T-helper 1 cell (primary cell): ENCODE measurements around the gene AGBL4.

ENCODE experiments used
- DNase-seq, 5 donors: peaks; one replicate each; pipeline ENCODE4 v3.0.0-alpha.2; 2012 to 2020

The AGBL4 gene

DNA sequence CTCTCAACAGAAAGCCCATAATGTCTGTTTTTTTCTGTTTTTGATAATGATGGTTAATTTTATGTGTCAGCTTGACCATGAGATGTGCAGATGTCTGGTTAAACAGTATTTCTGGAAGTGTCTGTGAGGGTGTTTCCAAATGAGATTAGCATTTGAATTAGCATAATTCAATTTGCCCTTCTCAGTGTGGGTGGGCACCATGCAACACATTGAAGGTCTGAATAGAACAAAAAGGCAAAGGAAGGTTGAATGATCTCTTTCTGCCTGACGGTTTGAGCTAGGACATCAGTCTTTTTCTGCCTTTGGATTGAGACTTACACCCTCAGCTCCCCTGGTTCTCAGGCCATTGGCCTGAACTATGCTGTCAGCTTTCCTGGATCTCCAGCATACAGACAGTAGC lies 1516.9 kb downstream of the AGBL4 start:
- DNase-seq: no peak

DNA sequence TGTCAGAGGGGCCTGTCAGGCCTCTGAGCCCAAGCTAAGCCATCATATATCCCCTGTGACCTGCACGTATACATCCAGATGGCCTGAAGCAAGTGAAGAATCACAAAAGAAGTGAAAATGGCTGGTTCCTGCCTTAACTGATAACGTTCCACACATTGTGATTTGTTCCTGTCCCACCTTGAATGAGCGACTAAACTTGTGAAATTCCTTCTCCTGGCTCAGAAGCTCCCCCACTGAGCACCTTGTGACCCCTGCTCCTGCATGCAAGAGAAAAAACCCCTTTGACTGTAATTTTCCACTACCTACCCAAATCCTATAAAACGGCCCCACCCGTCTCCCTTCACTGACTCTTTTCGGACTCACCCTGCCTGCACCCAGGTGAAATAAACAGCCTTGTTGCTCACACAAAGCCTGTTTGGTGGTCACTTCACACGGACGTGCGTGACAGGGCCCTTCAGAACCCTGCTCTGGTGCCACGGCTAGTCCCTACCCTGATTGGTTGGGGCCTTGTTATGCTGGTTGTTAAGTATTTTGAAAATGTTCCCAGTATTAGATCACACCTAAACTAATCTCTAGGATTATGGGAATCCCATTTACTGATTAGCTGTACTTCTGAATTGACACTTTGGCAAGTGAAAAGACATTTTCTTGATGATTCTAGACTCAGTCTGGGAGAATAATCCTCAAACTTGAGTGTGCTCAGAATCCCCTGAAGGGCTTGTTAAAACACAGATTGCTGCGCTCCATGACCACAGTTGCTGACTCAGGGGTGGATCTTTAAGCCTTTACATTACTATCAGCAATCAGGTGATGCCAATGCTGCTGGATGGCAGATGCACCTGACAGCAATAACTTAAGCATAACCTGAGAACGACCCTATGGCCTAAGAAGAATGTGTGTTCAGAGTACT lies 1523.0 kb downstream of the AGBL4 start:
- DNase-seq: no peak

DNA sequence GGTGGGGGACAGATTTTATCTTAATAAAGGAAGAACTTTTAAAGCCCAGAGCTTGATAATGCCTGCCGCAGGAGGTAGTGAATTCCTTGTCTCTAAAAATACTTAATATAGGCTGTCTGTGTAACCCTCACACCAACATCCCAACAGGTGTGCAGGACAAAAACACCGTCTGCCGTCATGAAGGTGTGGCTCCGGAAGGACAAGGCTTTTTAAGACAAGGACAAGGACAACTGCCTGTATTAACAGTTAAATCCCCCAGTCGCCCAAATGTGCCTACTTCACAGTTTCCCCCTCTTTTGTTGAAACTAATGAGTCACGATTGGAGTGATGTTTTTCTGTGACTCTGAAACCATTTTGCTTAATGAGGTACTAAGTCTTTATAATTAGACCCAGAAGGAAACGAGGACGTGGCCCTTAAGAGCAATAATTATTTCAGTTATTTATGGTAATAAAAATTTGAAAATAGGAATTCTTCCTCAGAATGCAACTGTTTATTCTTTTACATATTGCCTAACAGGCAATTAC lies 1524.5 kb downstream of the AGBL4 start:
- no peak for DNase-seq

DNA sequence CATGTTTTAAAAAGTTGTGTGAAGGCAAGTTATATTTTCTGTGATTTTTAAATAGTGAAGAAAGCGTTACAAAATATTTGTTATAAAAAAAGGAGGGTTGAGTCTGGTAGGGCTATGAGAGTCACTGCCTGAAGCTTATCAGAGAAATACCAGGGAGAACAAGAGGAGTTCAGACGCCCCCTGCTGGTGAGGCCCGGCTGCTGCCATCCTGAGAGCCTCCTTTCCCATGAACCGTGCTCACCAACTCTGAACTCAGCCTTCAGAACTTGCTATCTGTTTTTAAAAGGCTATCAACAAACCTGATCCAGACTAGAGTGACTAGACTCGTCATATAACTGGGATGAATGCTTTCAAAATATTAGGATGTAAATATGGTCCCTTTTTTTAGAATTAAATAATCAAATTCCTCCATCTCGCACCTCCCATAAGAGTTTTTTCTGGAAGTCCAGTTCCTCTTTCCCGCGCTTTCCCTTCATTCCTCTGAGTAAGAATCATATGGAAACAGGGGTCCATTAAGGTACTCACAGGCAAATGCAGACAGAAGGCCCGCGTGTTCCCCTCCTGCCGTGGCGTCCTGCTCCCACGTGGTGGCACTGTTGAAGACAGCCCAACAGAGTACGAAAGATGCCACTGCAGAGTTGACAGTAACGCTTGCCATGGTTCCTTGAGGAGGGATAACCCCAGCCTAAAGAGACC lies 1525.5 kb downstream of the AGBL4 start:
- DNase-seq: peak; percentile 10 to 54 (median 45)

DNA sequence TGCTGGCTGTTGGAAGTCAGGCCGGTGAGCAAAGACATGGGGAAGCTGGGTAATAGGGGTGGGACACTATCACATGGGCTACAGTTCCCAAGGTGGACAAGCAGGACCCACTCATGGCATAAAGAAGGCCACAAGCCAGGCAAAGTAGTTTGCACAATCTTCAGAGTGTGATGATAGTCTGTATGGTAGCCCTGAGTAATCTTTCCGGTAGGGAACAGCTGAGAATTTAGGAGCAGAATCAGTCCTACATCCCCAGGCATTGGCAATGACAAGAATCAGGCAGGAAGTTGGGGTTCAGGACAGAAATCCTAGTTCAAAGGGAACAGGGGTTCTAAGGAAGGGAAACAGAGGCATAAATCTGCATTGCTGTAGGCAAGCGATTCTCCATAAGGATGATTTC lies 1527.8 kb downstream of the AGBL4 start:
- DNase-seq: no peak

DNA sequence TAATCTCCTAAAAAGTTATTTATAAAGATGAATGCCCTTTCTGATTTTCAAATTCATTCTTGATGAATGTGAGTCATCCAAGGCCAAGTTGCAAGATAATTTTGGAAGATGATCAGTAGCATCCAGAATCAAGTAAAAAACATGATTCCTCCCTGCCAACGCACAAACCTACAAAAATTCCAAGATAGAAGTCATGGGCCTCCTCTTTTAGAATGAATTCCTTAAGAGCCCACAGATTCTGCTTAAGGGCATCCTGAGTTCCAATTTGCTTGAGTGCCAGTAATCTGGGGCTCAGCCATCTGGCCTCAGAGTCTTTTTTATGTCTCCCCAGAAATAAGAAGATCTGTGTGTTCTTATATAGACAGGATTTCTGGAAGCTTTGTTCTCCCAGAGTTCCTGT lies 1528.6 kb downstream of the AGBL4 start:
- DNase-seq: no peak

DNA sequence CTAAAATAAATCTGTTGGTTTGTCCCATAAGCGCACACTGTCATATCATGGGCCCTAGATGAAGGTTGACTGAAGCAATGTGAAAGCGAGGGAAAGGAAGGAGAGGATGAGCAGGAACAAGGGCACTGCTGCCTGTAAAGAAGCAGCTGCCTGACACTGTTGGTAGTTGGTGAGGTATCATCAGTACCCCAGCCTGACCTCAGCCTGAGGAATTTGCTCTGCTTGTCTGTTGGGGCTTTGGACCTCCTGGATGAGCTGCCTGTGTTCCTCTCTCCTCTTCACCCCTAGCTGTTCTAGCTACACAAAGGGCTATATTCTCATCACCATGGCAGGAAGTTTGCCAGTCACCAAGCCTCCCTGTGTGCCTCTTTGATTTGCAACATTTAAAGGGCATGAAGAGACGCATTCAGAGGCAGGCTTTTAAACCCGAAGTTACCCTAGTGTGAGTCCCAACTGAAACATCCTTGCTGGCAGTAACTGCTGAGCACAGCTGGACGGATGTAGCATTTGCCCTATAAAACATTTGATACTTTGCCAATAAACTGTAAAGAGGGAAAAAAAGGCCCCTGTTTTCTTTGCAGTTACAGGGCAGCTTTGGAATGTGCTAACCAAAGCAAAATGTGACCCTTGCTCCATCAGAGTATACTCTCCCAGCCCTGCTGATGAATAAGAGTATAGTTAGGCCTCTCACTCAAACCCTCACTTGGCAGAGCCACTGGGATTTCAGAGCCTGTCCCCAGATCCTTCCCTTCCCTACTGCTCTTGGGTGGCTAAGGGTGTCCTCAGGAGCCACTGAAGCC lies 1529.6 kb downstream of the AGBL4 start:
- DNase-seq: no peak

DNA sequence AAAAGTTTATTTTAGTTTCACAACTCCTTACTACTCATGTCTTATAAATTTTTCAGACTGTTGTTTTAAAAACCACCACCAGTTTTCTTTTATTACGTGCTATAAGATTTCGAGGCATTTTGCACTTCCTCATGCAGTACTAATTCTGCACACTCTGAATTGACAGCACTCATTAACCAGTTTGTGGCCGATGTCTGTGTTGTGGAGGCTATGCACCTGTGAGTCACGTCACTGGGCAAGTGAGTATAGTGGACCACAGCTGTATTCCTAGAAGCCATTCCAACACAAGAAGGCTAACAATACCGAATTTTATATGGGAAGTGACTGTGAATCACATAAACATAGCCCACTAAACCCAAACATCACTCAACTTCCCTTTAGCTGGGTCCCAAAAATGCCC lies 1530.7 kb downstream of the AGBL4 start:
- DNase-seq: no peak

DNA sequence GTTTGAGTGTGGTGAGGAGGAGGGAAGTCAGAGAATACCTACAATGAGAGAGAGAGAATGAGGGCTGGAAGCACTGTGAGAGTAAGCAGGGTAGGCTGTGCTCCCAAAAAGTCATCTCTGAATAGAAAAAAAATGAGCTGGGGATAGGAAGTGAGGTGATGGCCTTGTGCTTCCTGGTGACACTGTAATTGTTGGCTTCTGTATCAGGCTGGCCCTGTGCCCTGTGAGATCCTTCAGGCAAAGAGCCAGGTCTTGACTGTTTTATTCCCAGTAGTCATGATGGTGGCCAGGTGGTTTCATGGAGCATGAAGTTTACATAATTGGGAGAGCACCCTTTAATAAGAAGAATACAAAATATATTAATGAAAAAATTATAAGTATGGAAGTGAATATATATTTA lies 1531.4 kb downstream of the AGBL4 start:
- no peak for DNase-seq

DNA sequence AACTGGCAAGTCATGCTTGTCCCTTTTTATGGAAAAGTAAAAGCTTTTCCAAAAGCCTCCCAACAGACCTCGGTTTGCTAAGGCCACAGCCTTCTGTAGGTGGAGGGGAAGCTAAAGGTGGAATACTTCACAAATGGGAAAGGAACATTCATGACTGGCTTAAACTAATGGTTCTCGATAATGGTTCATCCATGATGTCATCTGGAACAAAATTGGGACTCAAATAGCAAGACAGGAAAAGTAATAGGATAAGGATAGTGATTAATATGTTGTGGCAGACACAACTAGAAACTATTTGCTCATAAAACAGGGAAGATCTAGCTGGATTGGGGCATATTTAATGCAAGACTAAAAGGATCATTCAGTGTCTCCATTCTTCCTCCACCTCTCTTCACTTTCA lies 1535.0 kb downstream of the AGBL4 start:
- DNase-seq: no peak
